GM10266 (cell line): ENCODE measurements around the gene PATJ.

ENCODE experiments used
- DNase-seq: peaks from one replicate; pipeline ENCODE4 v3.0.0; 2012; ENCODE audit errors: extremely low spot score
- TF ChIP-seq, protein P1 (sequence below): IDR thresholded peaks from 2 replicates; pipeline ENCODE4 v1.5.1; 2012; ENCODE audit warnings: mild to moderate bottlenecking, low read depth; ENCODE audit not compliant: control insufficient read depth, insufficient read depth; ENCODE audit errors: missing control alignments

Gene PATJ

DNA sequence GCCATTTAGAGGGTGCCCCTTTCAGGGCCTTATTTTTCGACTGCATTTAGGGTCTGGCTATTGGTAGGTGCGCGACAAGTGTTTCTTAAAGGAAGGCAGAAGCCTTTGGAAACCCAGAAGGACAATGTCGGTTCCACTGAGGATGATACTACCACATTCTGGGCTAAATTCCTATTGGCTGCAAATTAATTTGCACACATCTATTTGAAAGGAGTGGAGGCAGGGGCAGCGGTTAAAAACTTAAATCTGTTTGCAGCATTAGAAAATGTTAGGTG, 1.1 kb downstream of the PATJ start:
- TF ChIP-seq, protein P1, sequence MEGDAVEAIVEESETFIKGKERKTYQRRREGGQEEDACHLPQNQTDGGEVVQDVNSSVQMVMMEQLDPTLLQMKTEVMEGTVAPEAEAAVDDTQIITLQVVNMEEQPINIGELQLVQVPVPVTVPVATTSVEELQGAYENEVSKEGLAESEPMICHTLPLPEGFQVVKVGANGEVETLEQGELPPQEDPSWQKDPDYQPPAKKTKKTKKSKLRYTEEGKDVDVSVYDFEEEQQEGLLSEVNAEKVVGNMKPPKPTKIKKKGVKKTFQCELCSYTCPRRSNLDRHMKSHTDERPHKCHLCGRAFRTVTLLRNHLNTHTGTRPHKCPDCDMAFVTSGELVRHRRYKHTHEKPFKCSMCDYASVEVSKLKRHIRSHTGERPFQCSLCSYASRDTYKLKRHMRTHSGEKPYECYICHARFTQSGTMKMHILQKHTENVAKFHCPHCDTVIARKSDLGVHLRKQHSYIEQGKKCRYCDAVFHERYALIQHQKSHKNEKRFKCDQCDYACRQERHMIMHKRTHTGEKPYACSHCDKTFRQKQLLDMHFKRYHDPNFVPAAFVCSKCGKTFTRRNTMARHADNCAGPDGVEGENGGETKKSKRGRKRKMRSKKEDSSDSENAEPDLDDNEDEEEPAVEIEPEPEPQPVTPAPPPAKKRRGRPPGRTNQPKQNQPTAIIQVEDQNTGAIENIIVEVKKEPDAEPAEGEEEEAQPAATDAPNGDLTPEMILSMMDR: no peak
- no peak for DNase-seq

DNA sequence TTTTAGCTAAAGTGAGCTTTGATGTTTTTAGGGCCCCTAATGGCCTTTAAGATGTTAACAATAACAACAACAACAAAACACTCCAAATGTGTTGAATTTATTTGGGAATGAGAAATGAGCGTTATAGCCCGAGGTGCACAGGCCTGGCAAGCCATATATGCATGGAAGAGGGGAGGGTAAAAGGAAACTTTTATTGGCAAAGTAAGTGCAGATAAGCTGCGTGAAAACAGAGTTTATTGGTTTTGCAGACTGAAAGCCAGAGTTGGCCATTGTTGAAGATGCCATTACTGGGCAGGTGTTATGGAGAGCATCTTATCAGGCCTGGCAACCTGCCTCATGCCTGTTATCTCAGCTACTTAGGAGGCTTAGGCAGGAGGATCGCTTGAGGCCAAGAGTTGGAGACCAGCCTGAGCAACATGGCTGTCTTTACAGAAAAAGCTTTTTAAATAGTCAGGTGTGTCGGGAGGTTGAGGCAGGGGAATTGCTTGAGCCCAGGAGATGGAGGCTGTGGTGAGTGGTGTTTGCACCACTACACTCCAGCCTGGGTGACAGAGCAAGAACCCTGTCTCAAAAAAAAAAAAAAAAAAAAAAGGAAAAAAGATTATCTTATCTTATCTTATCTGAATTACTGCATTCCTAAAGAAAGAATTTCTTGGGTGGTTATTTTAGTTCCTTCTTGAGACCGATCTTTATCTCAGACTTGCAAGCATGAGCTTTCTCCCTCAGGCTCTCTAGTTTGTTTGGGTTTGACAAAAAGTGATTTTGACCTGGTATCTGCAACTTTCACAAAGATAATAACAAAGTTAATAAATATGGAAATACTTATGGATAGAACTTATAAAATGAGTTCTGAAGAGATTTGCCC, 1.7 kb downstream of the PATJ start:
- TF ChIP-seq, protein P1: no peak
- DNase-seq: no peak

DNA sequence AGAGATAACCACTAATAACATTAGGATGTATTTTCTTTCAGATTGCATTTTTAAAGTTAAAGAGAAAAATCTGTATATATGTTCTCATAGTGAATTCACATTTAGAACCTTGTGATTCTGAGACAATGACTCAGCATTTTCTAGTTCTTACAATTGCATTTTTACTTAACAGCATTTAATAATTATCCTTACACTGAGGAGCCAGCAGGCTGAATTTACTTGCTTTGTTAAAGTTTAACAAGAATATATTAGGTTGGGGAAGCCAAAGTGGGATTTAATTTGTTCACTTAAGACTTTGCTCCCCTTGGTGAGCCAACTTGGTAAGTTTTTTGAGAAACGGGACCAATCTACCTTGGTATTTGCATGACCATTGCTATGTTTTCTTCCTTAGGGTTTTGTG, 4.5 kb downstream of the PATJ start:
- DNase-seq: no peak
- TF ChIP-seq, protein P1: no peak

DNA sequence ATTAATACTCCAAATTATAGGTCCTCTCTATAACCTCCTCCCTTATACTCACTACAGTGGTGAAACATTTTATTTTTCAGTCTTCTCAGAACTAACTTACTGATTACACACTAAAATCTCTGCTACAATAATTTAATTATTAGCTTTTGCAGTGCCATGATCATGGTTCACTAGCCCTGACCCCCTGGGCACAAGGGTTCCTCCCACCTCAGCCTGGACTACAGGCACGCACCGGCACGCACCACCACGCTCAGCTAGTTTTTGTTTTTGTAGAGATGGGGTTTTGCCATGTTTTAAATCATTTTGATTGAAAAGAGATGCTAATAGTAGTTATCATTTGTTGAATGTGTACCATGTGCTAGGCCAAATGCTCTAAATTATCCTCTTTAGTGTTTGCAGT, 6.3 kb downstream of the PATJ start:
- TF ChIP-seq, protein P1: no peak
- no peak for DNase-seq

DNA sequence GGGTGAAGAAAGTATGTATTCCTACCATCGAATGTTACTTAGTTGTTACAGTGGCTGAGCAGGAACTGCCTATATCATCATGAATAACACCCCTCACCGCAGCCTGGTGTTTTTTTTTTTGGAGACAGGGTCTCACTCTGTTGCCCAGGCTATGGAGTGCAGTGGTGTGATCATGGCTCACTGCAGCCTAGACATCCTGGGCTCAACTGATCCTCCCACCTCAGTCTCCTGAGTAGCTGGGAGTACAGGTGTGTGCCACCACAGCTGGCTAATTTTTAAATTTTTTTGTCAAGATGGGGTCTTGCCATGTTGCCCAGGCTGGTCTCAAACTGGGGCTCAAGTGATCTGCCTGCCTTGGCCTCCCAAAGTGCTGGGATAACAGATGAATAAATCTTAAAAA, 7.3 kb downstream of the PATJ start:
- TF ChIP-seq, protein P1: no peak
- no peak for DNase-seq

DNA sequence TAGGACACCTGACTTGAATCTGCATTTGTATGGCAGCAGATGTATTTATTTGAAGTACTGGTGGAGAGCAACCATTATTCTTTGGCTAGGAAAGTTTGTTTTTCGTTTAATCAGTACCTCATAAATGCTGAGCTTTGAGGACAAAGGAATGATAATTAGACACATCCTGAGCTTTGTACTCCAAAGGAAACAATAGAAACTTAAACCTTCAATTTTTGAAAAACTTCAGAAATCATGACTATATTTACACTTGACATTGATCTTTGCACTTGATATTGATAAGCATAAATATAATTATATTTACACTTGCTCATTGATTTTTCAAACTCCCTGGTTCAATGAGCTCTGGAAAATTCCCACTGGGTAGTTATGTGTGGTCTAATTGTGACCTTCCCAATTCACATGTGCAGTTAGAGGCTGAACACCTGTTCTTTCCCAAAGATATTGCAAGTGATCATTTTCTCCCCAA, 10.7 kb downstream of the PATJ start:
- TF ChIP-seq, protein P1: no peak
- no peak for DNase-seq

DNA sequence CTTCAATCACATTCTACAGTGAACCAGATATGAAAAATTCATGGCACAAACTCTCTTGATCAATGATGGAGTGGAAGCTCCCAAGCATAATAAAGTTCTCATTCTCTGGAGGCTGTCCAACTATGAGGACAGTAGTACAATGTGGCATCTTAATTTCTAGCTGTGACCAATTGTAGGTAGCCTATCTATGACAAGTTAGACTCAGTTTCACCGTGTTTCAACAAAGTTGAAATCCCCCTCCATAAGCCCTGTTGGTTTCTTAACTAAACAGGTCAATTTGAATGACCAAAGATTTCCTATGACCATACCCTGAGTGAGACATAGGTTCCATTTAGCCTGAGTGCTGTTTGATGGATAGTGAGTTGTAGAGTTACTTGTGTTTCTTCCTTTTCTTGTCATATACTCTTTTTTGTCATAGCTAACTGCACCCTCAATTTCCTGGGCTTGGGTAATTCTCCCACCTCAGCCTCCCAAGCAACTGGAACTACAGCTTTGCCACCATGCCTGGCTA, 11.8 kb downstream of the PATJ start:
- DNase-seq: no peak
- TF ChIP-seq, protein P1: no peak
